ENCODE data around the gene COX6A1. TPM values are rescaled to one million over a fixed set of nuclear protein-coding genes. Genes with fewer than 3 reads are reported as not detected.

The COX6A1 gene
- polyA plus RNA-seq (2011; rRNA removed) (414 and 536 TPM in 2 replicates), polyA minus RNA-seq (2011; rRNA and poly(A)+ RNA removed) (106 and 137 TPM in 2 replicates)

GRCh38 chr12:120437735-120438494 is at the start of gene COX6A1:
COX6A1 (plus strand) TSS chr12:120438113; CDS start chr12:120438127, 14 bp downstream.
- Histone ChIP-seq H3K27ac (ENCODE audit: low read depth, low read length) (no peak within 1 kb of the TSS), H3K4me3 (ENCODE audit: low read depth, low read length) (peak within 1 kb of the TSS; percentile 95), H3K27me3 (ENCODE audit: control insufficient read depth, insufficient read depth, low read length) (peaks cover 2% of the 10 kb centered on the region), H3K9me3 (ENCODE audit: control insufficient read depth, insufficient read depth, low read length) (no peaks in the 10 kb centered on the region; the same call in 1 of the 2 replicates)
- CTCF ChIA-PET: interaction anchor here (0.5 to 2.7 kb wide), 5 partner anchors 71 to 136 kb away, joined by 3 to 10 read pairs (median 4); partner anchors contain the start of gene SIRT4
- POLR2A ChIA-PET: interaction anchor here (0.5 kb wide), 1 partner anchor 11 kb away, joined by 3 read pairs; no protein-coding TSS in a partner anchor
- TF ChIP-seq CTCF (IDR thresholded peaks at IDR 0.05; ENCODE audit: low read depth, low read length): 0 out of 2 replicates have a peak, but pooled peaks have one; percentile 16
- peak; percentile 90 for DNase-seq (ENCODE audit: low read depth, low spot score)

- H3K9me3 ChIP-seq (ENCODE audit: control insufficient read depth, insufficient read depth, low read length): no peaks in the 10 kb centered on the region
- H3K27me3 ChIP-seq (ENCODE audit: control insufficient read depth, insufficient read depth, low read length): peaks cover 51% of the 10 kb centered on the region
- POLR2A ChIA-PET: no interaction called here
- no peak for DNase-seq (ENCODE audit: low read depth, low spot score)
- no peak overlapping the region for H3K4me3 ChIP-seq (ENCODE audit: low read depth, low read length)
- no peak overlapping the region for H3K27ac ChIP-seq (ENCODE audit: low read depth, low read length)
- no peak for TF ChIP-seq CTCF (IDR thresholded peaks at IDR 0.05; ENCODE audit: low read depth, low read length)
- CTCF ChIA-PET: interaction anchor here (1.2 kb wide), 1 partner anchor 32 kb away, joined by 3 read pairs; no protein-coding TSS in a partner anchor
These were observed 49.0 kb upstream of the COX6A1 start for GRCh38 chr12:120388691-120389481.

GRCh38 chr12:120390540-120391120 is 47.3 kb upstream of the COX6A1 start:
- no peak for DNase-seq (ENCODE audit: low read depth, low spot score)
- ChIA-PET POLR2A (no interaction called here), CTCF (interaction anchor here (0.9 kb wide), 1 partner anchor 40 kb away, joined by 3 read pairs; no protein-coding TSS in a partner anchor)
- no peak overlapping the region for H3K27ac ChIP-seq (ENCODE audit: low read depth, low read length)
- TF ChIP-seq CTCF (IDR thresholded peaks at IDR 0.05; ENCODE audit: low read depth, low read length): no peak
- H3K4me3 ChIP-seq (ENCODE audit: low read depth, low read length): no peak overlapping the region
- no peaks in the 10 kb centered on the region for H3K9me3 ChIP-seq (ENCODE audit: control insufficient read depth, insufficient read depth, low read length)
- H3K27me3 ChIP-seq (ENCODE audit: control insufficient read depth, insufficient read depth, low read length): peaks cover 60% of the 10 kb centered on the region

- DNase-seq (ENCODE audit: low read depth, low spot score): no peak
- TF ChIP-seq CTCF (IDR thresholded peaks at IDR 0.05; ENCODE audit: low read depth, low read length): no peak
- Histone ChIP-seq H3K27ac (ENCODE audit: low read depth, low read length) (no peak overlapping the region), H3K9me3 (ENCODE audit: control insufficient read depth, insufficient read depth, low read length) (no peaks in the 10 kb centered on the region; the same call in 1 of the 2 replicates), H3K4me3 (ENCODE audit: low read depth, low read length) (no peak overlapping the region), H3K27me3 (ENCODE audit: control insufficient read depth, insufficient read depth, low read length) (peaks cover 45% of the 10 kb centered on the region)
- ChIA-PET CTCF (interaction anchor here (0.5 kb wide), 1 partner anchor 28 kb away, joined by 3 read pairs; no protein-coding TSS in a partner anchor), POLR2A (interaction anchor here (0.5 to 0.6 kb wide), 3 partner anchors 62 to 92 kb away, joined by 3 to 9 read pairs (median 4); no protein-coding TSS in a partner anchor)
These were observed 43.2 kb upstream of the COX6A1 start for GRCh38 chr12:120394483-120395367.
